Effector memory CD8-positive, alpha-beta T cell (primary cell): ENCODE measurements around the gene MRPS5.

Experiments
- ATAC-seq: fragments of 150-1000 bp; cut with Tn5 transposase; replicated peaks from 2 replicates; pipeline ENCODE4 v1.10.0; 2021; ENCODE audit warnings: mild to moderate bottlenecking, moderate library complexity
- DNase-seq, 3 experiments: peaks; one replicate each; pipeline ENCODE4 v3.0.0; 2021
- H3K27ac Mint-ChIP-seq, 2 donors: one replicate each; pipeline ENCODE4 v1.8.0; 2022; ENCODE audit warnings: mild to moderate bottlenecking in 2 of 2, mixed read lengths in 2 of 2, moderate library complexity in 2 of 2
- H3K27me3 Mint-ChIP-seq, 2 donors: one replicate each; pipeline ENCODE4 v1.8.0; 2022; ENCODE audit warnings: mixed read lengths in 2 of 2
- H3K36me3 Mint-ChIP-seq: one replicate; pipeline ENCODE4 v1.8.0; 2022; ENCODE audit warnings: mild to moderate bottlenecking, moderate library complexity, mixed read lengths; ENCODE audit not compliant: insufficient read depth
- H3K4me1 Mint-ChIP-seq, 2 donors: one replicate each; pipeline ENCODE4 v1.8.0; 2022; ENCODE audit warnings: low read depth in 2 of 2, mixed read lengths in 2 of 2
- H3K4me3 Mint-ChIP-seq, 2 donors: one replicate each; pipeline ENCODE4 v1.8.0; 2022; ENCODE audit warnings: mild to moderate bottlenecking in 2 of 2, mixed read lengths in 2 of 2, moderate library complexity in 2 of 2
- H3K9me3 Mint-ChIP-seq, 2 donors: one replicate each; pipeline ENCODE4 v1.8.0; 2022; ENCODE audit warnings: mixed read lengths in 2 of 2

The MRPS5 gene

DNA sequence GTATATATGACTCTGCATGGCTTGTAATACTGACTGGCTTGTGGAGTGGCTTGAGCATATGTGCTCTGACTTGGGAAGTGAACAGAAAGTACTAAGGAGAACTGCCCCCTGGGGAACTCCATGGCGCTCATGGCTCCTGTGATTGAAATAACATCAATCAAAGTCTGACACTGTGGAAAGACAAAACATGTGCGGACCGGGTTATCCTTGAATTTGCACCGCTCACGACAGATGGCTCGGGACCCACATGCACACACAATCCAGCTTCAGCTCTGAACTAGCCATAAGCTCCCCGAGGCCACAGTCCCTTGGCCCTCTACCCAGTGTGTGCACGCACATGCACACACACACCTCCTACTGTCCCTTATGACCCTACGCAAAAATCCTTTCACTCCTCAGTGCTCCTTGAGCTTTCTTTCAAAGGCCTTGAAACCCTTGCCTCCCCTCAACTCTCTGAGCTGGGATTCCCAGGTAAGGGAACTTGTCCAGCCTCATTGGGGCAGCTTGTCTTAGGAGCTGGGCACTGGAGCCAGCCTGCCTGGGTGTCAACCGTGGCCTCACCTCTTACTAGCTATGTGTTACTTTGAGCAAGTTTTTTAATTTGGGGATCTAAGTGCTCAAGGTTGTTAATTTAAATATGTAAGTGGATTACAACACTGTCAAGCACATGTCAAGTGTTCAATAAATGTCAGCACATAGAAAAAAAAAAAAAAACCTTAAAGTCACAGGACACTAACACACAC lies 43.6 kb downstream of the MRPS5 start:
- Mint-ChIP-seq H3K9me3 (no peaks in the 10 kb centered on the region), H3K4me1 (peaks cover 7 to 12% of the 10 kb centered on the region in 2 donors), H3K27me3 (peaks cover 3 to 31% of the 10 kb centered on the region in 2 donors), H3K27ac (no peak overlapping the region), H3K36me3 (peaks cover 3% of the 10 kb centered on the region), H3K4me3 (peak overlapping the region; percentile 71)
- DNase-seq = no peak
- no peak for ATAC-seq

- Mint-ChIP-seq H3K27ac (peak overlapping the region in 1 of 2 donors; percentile 32), H3K4me3 (peak overlapping the region; percentile 71), H3K27me3 (peaks cover 5 to 31% of the 10 kb centered on the region in 2 donors), H3K9me3 (no peaks in the 10 kb centered on the region), H3K4me1 (peaks cover 7 to 12% of the 10 kb centered on the region in 2 donors), H3K36me3 (peaks cover 3% of the 10 kb centered on the region)
- ATAC-seq (no peak), DNase-seq (no peak)
These were observed 44.1 kb downstream of the MRPS5 start for GRCh38 chr2:95077530-95077825.

GRCh38 chr2:95076705-95077529 lies 44.7 kb downstream of the MRPS5 start:
- Mint-ChIP-seq H3K4me1 (peaks cover 7 to 12% of the 10 kb centered on the region in 2 donors), H3K4me3 (peak overlapping the region; percentile 71), H3K27ac (peak overlapping the region in 1 of 2 donors; percentile 32), H3K9me3 (no peaks in the 10 kb centered on the region), H3K36me3 (peaks cover 3% of the 10 kb centered on the region), H3K27me3 (peaks cover 10 to 36% of the 10 kb centered on the region in 2 donors)
- peak; percentile 69 to 80 (median 70) for DNase-seq
- ATAC-seq = peak; percentile 88

DNA sequence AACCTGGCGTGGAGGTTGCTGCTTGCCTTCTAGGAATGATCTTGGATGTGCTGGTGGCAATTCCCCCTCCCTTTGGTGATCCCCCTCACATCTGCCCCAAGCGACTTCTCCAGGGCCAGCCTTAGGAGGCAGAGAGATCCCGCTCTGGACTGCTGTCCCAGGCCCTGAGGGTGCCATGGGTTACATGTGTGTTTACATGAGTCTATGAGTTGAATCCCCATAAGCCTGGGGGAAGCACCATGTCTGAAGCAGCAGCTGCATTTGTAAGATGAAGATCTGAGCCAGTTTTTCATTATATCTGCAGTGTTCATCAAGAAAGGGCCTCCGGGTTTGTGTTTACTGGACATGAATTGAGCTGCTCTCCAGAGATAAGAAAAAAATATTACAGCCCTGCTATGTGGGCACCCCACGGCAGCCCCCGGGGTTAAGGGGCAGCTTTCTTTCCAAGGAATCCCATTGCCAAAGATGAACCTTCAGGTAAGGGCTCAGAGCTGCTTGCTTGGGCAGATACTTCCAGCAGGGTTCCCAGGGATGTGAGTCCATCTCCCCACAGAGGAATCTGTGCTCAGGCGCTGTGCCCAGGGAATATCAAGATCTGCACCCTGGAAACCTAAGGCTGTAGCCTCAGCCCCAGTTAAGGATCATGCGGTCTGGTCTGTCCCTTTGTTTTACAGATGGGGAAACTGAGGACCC lies 46.0 kb downstream of the MRPS5 start:
- Mint-ChIP-seq H3K27me3 (peaks cover 16 to 38% of the 10 kb centered on the region in 2 donors), H3K36me3 (peaks cover 3% of the 10 kb centered on the region), H3K4me1 (peaks cover 7 to 12% of the 10 kb centered on the region in 2 donors), H3K27ac (no peak overlapping the region), H3K9me3 (no peaks in the 10 kb centered on the region), H3K4me3 (no peak overlapping the region)
- DNase-seq (no peak), ATAC-seq (no peak)

- H3K9me3 Mint-ChIP-seq = no peaks in the 10 kb centered on the region
- peaks cover 16 to 38% of the 10 kb centered on the region in 2 donors for H3K27me3 Mint-ChIP-seq
- peak overlapping the region in 1 of 2 donors; percentile 41 for H3K27ac Mint-ChIP-seq
- peaks cover 7 to 12% of the 10 kb centered on the region in 2 donors for H3K4me1 Mint-ChIP-seq
- DNase-seq = no peak
- peak overlapping the region in 1 of 2 donors; percentile 54 for H3K4me3 Mint-ChIP-seq
- peak; percentile 29 for ATAC-seq
- H3K36me3 Mint-ChIP-seq = peaks cover 3% of the 10 kb centered on the region
These were observed 46.8 kb downstream of the MRPS5 start for GRCh38 chr2:95074663-95075439.

DNA sequence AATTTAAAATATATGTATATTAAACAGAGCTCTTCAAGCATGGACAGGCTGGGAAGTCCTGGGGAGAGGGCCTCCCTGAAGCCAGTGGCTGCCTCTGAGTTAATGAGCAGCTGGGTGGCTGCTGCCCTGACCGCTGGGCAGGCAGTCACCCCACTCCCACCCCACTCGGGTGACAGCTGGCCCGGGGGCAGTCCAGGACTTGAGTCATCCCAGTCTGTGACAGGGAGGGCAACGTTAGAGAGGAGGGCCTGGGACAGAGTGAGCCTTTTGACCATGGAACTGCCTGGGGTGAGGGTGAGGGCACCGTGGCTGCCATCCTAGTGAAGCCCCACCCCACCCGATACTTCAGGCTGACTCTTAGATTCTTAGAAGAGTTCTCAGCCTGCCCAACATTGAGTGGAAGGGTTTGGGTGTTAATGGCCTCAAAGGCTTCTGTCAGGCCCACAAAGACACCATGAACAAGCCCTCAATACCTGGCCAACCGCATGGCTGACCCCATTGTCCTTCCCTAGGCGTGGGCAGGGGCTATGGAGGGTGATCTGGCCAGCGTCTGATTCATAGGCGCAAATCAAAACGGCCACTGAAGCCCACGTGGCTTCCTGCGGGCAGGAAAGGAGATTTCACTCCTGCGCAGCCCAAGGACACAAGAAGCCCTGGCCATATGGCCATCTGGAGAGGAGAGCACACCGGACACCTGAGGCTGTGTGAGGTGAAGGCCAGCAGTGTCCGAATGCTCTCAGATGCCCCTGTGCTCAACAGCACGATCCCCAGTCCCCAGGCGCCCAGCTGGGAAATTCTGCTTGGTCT lies 47.5 kb downstream of the MRPS5 start:
- Mint-ChIP-seq H3K4me3 (peak overlapping the region in 1 of 2 donors; percentile 54), H3K36me3 (peaks cover 3% of the 10 kb centered on the region), H3K27ac (peak overlapping the region in 1 of 2 donors; percentile 41), H3K9me3 (no peaks in the 10 kb centered on the region), H3K4me1 (peaks cover 7 to 12% of the 10 kb centered on the region in 2 donors), H3K27me3 (peaks cover 16 to 38% of the 10 kb centered on the region in 2 donors)
- ATAC-seq (no peak), DNase-seq (no peak)

GRCh38 chr2:95072424-95072823 lies 49.2 kb downstream of the MRPS5 start:
- H3K4me1 Mint-ChIP-seq = peaks cover 6 to 9% of the 10 kb centered on the region in 2 donors

DNA sequence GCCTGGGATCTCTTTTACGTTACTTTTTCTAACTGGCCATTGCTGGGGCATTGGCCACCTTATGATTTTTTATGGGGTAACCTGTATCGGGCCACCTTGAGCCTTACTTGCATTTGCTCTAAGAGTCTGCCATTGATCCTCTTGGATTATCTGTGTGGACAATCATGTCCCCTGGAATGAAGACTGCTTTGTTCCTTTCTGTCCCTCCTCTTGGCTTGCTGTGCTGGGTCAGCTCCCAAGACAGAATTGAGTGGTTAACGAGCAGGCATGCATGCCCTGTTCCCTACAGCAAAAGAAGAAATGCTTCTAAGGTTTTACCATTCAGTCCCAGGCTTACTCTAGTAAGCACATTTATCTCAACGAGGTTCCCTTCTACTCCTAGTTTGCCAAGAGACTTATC lies 49.8 kb downstream of the MRPS5 start:
- peaks cover 3% of the 10 kb centered on the region for H3K36me3 Mint-ChIP-seq
- peaks cover 20 to 29% of the 10 kb centered on the region in 2 donors for H3K27me3 Mint-ChIP-seq
- ATAC-seq = no peak
- DNase-seq = no peak
- no peak overlapping the region for H3K4me3 Mint-ChIP-seq
- H3K4me1 Mint-ChIP-seq = peaks cover 4 to 9% of the 10 kb centered on the region in 2 donors
- no peaks in the 10 kb centered on the region for H3K9me3 Mint-ChIP-seq
- H3K27ac Mint-ChIP-seq = no peak overlapping the region

More at GRCh38 chr2:95072424-95072823, 49.2 kb downstream of the MRPS5 start:
- no peak overlapping the region for H3K27ac Mint-ChIP-seq
- no peak overlapping the region for H3K4me3 Mint-ChIP-seq
- peaks cover 20 to 29% of the 10 kb centered on the region in 2 donors for H3K27me3 Mint-ChIP-seq
- H3K9me3 Mint-ChIP-seq = no peaks in the 10 kb centered on the region
- no peak for DNase-seq
- no peak for ATAC-seq
- H3K36me3 Mint-ChIP-seq = peaks cover 3% of the 10 kb centered on the region

DNA sequence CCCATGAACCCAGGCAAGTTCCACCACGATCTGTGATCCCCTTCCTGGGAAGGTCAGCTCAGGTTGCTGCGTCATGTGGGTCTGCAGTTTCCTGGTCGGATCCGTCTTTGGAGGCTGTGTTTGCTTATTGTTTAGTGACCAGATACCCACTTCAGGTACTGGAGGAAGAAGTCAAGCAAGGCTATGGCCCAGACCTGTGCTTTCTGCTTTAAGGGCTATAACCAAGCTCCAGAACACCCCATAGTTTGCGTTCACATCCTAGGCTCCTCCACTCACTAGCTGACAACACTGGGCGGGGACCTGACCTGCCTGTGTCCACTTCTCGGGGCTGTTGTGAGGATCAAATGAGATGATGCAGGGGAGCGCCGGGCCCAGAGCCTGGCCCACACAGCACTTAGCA lies 52.1 kb downstream of the MRPS5 start:
- no peak overlapping the region for H3K4me3 Mint-ChIP-seq
- H3K27ac Mint-ChIP-seq = no peak overlapping the region
- DNase-seq (no peak), ATAC-seq (no peak)
- H3K4me1 Mint-ChIP-seq = no peaks in the 10 kb centered on the region
- no peaks in the 10 kb centered on the region for H3K36me3 Mint-ChIP-seq
- H3K9me3 Mint-ChIP-seq = no peaks in the 10 kb centered on the region
- H3K27me3 Mint-ChIP-seq = peaks cover 14 to 20% of the 10 kb centered on the region in 2 donors

- Mint-ChIP-seq H3K27me3 (peaks cover 16 to 19% of the 10 kb centered on the region in 2 donors), H3K4me3 (no peak overlapping the region), H3K36me3 (no peaks in the 10 kb centered on the region), H3K4me1 (peaks cover 0 to 2% of the 10 kb centered on the region in 2 donors), H3K9me3 (no peaks in the 10 kb centered on the region), H3K27ac (no peak overlapping the region)
- no peak for DNase-seq
- no peak for ATAC-seq
These were observed 53.4 kb downstream of the MRPS5 start for GRCh38 chr2:95068256-95068655.

GRCh38 chr2:95063086-95063958 lies 58.3 kb downstream of the MRPS5 start:
- DNase-seq (no peak), ATAC-seq (no peak)
- Mint-ChIP-seq H3K4me1 (peaks cover 6 to 11% of the 10 kb centered on the region in 2 donors), H3K27ac (peak overlapping the region in 1 of 2 donors; percentile 2), H3K9me3 (no peaks in the 10 kb centered on the region), H3K27me3 (peaks cover 10 to 46% of the 10 kb centered on the region in 2 donors), H3K36me3 (peaks cover 2% of the 10 kb centered on the region), H3K4me3 (no peak overlapping the region)
